SK-MEL-5 (cell line): ENCODE data around the gene TRH. TPM values are rescaled to one million over a fixed set of nuclear protein-coding genes. Genes with fewer than 3 reads are reported as not detected.
"Not testable (repeated sequence)": the region's sequence is repeated elsewhere in the genome, so short reads cannot be mapped to it uniquely, and the experiment has no call there.

Experiments used
- DNase-seq: peaks from one replicate; pipeline ENCODE4 v3.0.0-alpha.2; 2016; ENCODE audit warnings: low read depth, low spot score
- in situ Hi-C: cut with HindIII; loops from 2 replicates; pipeline ENCODE4 v1.10.0; 2016; ENCODE audit warnings: low sequenced_read_pairs, high pct_unique_total_duplicates, low pct_unique_long_range_greater_than_20kb
- total RNA-seq: library from RNA; depleted of rRNA; stranded (reverse); fragments of >200 nt; shearing (Covaris generic); gene quantifications from 2 replicates; pipeline ENCODE4 v1.2.3, GENCODE V29; 2014; rRNA removed

The TRH gene
- total RNA-seq, 1 experiment from 2014 or later: not detected

DNA sequence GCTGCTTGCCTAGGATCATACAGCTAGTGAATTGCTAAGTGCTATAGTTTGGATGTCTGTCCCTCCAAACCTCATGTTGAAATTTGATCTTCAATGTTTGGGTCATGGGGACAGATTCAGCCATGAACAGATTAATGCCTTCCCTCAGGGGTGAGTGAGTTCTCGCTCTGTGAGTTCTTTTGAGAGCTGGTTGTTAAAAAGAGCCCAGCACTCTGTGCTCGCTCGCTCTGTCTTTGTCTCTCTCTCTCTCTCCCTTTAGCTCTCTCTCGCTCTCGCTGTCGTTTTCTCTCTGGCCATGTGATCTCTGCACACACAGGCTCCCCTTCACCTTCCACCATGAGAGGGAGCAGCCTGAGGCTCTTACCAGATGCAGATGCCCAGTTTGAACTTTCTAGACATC lies 14.9 kb downstream of the TRH start:
- DNase-seq: peak; percentile 40
- in situ Hi-C loops: no loop called here

DNA sequence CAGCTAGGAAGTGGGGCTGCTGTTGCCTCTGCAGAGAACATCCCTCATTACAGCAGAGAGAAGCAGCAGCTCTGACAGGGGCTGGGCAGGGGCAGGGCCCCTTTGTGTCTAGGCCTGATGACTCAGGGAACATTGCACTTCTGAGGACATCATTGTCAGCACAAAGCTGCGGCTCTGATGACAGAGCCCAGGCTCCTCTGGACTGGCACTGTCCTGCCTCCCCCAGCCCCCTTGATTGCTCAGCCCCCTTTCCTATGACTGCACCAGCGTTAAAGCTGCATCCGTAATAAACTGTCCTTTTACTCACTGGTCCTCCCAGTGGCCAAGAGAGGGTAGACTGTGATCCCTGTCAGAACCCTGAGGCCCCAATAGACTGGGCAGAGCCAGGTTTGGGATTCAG lies 18.3 kb downstream of the TRH start:
- in situ Hi-C loops: no loop called here

GRCh38 chr3:129994883-129995559 lies 20.5 kb downstream of the TRH start:
- in situ Hi-C loops: no loop called here
- no peak for DNase-seq

More for the DNA sequence above, 18.3 kb downstream of the TRH start:
- peak; percentile 53 for DNase-seq

GRCh38 chr3:129996073-129996472 lies 21.6 kb downstream of the TRH start:
- no peak for DNase-seq
- in situ Hi-C loops: no loop called here

- in situ Hi-C loops, DNase-seq: not testable (repeated sequence)
Observed at GRCh38 chr3:129999176-129999575, 24.7 kb downstream of the TRH start.

DNA sequence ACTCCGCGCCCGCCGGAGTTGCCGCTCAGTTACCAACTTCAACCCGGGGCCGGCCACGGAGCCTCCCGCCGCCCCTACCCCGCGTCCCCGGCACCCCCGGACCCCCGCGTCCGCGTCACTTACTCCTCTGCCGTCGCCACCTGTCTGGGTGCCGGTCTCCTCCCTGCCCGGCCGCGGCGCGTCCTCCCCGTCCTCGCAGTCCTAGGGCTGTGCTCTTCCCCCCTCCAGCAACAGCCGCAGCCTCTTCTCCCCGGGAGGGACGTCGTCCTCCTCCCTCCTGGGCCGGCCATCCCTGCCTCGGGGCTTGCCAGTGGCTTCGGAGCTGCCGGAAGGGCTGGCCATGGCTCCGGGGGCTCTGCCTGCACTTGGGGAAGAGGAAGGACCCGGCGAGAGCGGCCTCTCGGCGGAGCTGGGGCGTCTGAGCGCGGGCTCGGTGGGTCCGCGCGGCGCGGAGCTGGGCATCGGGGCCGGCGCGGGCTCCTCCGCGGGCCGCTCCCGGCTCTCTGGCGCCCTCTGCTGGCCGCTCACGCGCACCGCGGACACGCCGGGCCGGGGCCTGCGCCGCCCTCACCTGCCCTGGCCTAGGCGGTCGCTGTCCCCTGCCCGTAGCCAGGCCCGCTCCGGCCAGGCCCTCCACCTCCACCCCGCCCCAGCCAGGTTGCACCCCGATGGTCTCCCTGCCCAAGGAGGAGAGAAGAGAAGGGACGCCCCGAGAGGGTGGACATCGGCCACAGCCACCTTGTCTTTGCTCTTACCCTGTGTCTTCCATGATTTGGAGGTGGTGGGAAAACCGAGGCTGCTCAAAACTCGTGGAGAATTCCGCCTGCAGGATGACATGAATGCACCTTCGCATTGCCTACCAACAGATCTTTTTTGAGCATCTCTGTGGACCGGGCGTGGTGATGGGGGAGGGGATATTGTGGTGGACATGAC lies 28.4 kb downstream of the TRH start:
- in situ Hi-C loops: not testable (repeated sequence)
- DNase-seq: peak; percentile 40

- no peak for DNase-seq
- in situ Hi-C loops: no loop called here
Observed at GRCh38 chr3:130010556-130010955, 36.0 kb downstream of the TRH start.

DNA sequence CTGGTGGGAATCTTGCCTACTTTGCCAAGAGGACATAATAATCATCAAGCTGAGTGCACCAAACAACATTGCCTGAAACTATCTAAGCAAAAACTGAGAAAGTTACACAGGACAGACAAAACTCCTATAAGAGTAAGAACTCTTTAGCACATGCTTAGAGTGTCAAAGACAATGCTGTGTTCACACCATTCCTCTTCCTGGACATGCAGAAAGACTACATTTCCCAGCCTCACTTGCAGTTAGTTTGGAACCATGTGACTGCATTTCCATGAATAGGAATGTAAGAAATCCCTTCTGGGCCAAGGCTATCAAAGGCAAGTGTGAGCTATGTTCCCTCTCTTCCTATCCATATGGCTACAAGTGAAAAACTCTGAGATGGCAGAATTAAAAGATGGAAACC lies 37.6 kb downstream of the TRH start:
- peak; percentile 24 for DNase-seq
- in situ Hi-C loops: not testable (repeated sequence)

DNA sequence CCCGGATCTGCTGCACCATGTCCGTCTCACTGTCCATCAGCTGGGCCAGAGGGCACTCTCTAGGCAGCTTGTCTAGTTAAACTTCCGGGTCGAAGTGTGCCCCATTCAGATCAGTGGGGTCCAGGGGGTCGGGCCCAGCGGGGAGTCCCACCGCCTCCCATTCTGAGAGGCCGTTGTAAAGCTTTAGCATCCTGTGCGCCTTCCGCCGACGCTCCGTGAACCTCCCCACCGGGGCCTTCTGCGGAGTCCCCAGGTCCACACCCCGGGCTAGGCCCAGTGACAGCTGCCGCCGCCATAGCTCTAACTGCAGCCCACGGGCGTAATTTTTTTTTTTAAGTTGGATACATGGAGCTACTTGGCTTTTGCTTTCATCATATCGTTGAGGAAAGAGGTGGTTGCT lies 38.7 kb downstream of the TRH start:
- in situ Hi-C loops, DNase-seq: not testable (repeated sequence)

DNA sequence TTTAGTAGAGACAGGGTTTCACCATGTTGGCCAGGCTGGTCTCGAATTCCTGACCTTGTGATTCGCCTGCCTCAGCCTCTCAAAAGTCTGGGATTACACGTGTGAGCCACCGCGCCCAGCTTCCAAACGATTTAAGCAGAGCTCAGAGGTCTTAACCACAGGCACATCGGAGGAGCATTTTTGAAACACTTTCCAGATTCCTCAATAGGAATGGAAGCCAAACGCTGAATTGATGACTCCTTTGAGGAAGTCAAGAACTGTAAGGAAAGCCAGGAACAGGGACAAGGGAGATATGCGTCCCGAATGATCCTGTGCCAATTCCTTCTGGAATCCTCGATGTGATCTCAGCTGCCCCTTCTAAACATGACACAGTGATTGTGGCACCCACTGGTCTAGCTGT lies 40.0 kb downstream of the TRH start:
- no peak for DNase-seq
- in situ Hi-C loops: no loop called here

GRCh38 chr3:130017661-130018060 lies 43.1 kb downstream of the TRH start:
- in situ Hi-C loops, DNase-seq: not testable (repeated sequence)

- DNase-seq, in situ Hi-C loops: not testable (repeated sequence)
Observed at GRCh38 chr3:130026146-130026829, 51.8 kb downstream of the TRH start.

GRCh38 chr3:130027437-130027836 lies 52.9 kb downstream of the TRH start:
- in situ Hi-C loops: not testable (repeated sequence)

More at GRCh38 chr3:130027437-130027836, 52.9 kb downstream of the TRH start:
- peak; percentile 8 for DNase-seq

Other genes with a start within 250 kb of the TRH start
- 9.2 and 10.6 TPM in 2 replicates for gene TMCC1, start 81.0 kb upstream of the TRH start, total RNA-seq
- not detected in 2 replicates for gene ALG1L2, start 107.1 kb downstream of the TRH start, total RNA-seq